H1 (cell line): ENCODE results near the gene CACNA2D1.

ENCODE experiments used
- EZH2 ChIP-seq: fragments of 200-600 bp; sonication (generic); IDR thresholded peaks from 2 replicates; pipeline ENCODE4 v1.7.1; 2012; ENCODE audit warnings: low read depth, mild to moderate bottlenecking, moderate library complexity, low read length, inconsistent platforms; ENCODE audit not compliant: severe bottlenecking
- JUND ChIP-seq: IDR thresholded peaks from 2 replicates; pipeline ENCODE4 v1.6.1; 2011; ENCODE audit warnings: mild to moderate bottlenecking, improper control_type of control experiment, low read length
- NRF1 ChIP-seq: IDR thresholded peaks from 2 replicates; pipeline ENCODE4 v1.6.1; 2011; ENCODE audit warnings: mild to moderate bottlenecking, low read depth, low read length, improper control_type of control experiment
- POLR2AphosphoS5 ChIP-seq: IDR thresholded peaks from 2 replicates; pipeline ENCODE4 v1.6.1; 2011; ENCODE audit warnings: low read depth, low read length
- RBBP5 ChIP-seq: IDR thresholded peaks from 2 replicates; pipeline ENCODE4 v1.7.1; 2012; ENCODE audit warnings: low read depth, mild to moderate bottlenecking, inconsistent platforms, low read length, moderate library complexity, borderline replicate concordance
- TAF7 ChIP-seq: optimal IDR thresholded peaks from 2 replicates; pipeline ENCODE3; 2011; ENCODE audit warnings: low read depth, mild to moderate bottlenecking, inconsistent platforms, low read length, moderate library complexity, borderline replicate concordance
- TF ChIP-seq, protein P1 (sequence below), 3 experiments: IDR thresholded peaks; 1 replicate in 2 of 3; 2 replicates in 1 of 3; pipeline versions ENCODE4 v1.5.1 to v1.6.1; 2011; ENCODE audit warnings: low read length in 3 of 3, mild to moderate bottlenecking in 3 of 3, inconsistent platforms in 2 of 3, low read depth in 1 of 3, moderate library complexity in 1 of 3; ENCODE audit not compliant: insufficient read depth in 1 of 3; ENCODE audit errors: control extremely low read depth in 1 of 3
- TF ChIP-seq, protein P2 (sequence below): IDR thresholded peaks from 2 replicates; pipeline ENCODE4 v1.6.1; 2012; ENCODE audit warnings: inconsistent platforms

GRCh38 chr7:82258181-82258580 lies 185.4 kb downstream of the CACNA2D1 start:
- TF ChIP-seq, protein P1, sequence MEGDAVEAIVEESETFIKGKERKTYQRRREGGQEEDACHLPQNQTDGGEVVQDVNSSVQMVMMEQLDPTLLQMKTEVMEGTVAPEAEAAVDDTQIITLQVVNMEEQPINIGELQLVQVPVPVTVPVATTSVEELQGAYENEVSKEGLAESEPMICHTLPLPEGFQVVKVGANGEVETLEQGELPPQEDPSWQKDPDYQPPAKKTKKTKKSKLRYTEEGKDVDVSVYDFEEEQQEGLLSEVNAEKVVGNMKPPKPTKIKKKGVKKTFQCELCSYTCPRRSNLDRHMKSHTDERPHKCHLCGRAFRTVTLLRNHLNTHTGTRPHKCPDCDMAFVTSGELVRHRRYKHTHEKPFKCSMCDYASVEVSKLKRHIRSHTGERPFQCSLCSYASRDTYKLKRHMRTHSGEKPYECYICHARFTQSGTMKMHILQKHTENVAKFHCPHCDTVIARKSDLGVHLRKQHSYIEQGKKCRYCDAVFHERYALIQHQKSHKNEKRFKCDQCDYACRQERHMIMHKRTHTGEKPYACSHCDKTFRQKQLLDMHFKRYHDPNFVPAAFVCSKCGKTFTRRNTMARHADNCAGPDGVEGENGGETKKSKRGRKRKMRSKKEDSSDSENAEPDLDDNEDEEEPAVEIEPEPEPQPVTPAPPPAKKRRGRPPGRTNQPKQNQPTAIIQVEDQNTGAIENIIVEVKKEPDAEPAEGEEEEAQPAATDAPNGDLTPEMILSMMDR (IDR thresholded peaks at IDR 0.05; ENCODE audit: control extremely low read depth in 1 of 3, insufficient read depth in 1 of 3, low read depth in 1 of 3, low read length in 3 of 3) = no peak
- no peak for TF ChIP-seq POLR2AphosphoS5
- TF ChIP-seq RBBP5 = no peak
- TF ChIP-seq NRF1 = no peak
- TF ChIP-seq TAF7 = no peak
- no peak for TF ChIP-seq JUND
- no peak for TF ChIP-seq EZH2
- TF ChIP-seq, protein P2, sequence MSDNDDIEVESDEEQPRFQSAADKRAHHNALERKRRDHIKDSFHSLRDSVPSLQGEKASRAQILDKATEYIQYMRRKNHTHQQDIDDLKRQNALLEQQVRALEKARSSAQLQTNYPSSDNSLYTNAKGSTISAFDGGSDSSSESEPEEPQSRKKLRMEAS = no peak
